GM11168 (cell line): Measurements from ENCODE around the gene CYP4A11.
"Not testable (repeated sequence)": the region's sequence is repeated elsewhere in the genome, so short reads cannot be mapped to it uniquely, and the experiment has no call there.

Source experiments
- in situ Hi-C: fragments of 300-500 bp; cut with MboI; formaldehyde crosslinking; loops from one replicate; pipeline ENCODE4 v1.12.0; 2022; ENCODE audit warnings: low sequenced_read_pairs; ENCODE audit not compliant: unreplicated experiment

The CYP4A11 gene

DNA sequence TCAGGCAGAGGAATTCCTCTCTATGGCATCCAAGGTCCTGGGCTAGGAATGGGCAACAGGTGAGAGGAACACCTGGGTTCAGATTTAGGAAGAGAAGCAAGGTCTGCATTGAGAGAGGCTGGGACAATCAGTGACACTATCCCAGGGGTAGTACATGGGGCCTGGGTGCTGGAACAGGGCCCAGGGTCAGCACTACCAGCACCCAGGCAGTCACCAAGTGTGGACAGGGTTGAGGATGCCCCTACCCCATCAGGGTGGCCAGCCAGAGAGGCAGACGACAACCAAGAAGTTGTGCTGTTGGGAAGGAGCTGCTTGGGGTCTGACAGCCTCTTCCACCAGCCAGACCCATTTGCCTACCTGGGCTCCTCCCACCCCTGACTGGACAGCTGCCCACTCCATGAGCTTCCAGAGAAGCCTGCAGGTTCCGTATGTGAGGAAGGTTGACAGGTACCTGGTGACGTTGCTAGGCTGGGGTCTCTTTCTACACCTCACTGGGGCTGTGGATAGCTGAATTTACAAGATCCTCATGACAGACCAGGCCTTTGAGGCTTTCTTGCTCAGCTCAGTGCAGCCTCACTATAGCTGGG, 13.9 kb downstream of the CYP4A11 start:
- in situ Hi-C loops, result loop anchor here (5.0 kb wide), 1 partner anchor 220 kb away; no protein-coding TSS in a partner anchor

DNA sequence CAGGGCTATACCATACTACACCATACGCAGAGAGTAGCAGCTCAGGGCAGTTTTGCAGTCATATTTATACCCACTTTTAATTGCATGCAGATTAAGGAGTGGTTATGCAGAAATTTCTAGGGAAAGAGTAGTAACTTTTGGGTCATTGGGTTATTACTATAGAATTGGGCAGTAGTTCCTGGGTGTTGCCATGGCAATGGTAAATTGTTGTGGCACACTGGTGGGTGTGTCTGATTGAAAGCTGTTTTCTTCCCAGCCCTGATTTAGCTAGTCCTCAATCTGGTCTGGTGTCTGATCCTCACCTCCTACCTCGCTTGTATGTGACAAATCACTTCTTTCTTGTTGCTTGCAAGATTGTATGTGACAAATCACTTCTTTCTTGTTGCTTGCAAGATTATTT, 30.5 kb downstream of the CYP4A11 start:
- in situ Hi-C loops, result no loop called here

DNA sequence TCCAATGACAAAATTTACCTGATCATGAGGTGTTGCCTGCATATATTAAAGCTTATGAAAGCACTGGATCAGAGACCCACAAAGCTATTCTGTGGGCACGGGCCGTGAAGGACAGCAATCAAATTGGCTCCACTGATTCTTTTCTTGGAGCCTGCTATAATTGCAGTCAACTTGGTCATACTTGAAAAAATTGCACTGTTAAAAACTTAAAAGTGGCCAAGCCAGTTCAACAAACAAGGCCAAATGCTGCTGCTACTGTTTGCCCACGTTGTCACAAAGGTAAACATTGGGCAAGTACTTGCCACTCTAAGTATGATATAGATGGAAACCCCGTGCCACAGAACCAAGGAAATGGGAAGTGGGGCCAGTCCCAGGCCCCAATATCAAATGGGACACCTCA, 37.8 kb downstream of the CYP4A11 start:
- in situ Hi-C loops, result no loop called here

DNA sequence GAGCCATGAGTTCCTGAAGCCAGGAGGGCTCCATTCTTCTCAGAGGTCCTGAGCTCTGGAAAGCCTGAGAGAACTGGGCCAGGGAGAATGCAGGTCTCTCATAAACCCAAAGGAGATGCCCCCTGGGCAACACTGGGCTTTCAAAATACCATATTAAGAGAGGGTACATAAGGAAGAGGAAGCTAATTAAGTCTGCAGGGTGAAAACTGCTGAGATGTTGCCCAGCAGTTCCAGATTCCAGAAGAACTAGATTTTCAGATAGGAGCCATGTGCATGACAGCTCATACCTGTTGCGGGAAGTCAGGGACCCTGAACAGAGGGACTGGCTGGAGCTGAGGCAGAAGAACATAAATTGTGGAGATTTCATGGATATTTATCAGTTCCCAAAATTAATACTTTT, 40.9 kb downstream of the CYP4A11 start:
- in situ Hi-C loops, result no loop called here

DNA sequence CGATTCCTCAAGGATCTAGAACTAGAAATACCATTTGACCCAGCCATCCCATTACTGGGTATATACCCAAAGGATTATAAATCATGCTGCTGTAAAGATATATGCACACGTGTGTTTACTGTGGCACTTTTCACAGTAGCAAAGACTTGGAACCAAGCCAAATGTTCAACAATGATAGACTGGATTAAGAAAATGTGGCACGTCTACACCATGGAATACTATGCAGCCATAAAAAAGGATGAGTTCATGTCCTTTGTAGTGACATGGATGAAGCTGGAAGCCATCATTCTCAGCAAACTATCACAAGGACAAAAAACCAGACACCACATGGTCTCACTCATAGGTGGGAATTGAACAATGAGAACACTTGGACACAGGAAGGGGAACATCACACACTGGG, 59.6 kb downstream of the CYP4A11 start:
- in situ Hi-C loops, result not testable (repeated sequence)
